8988T (cell line): ENCODE results near the gene TICAM2.

Experiments
- DNase-seq: peaks from one replicate; pipeline ENCODE4 v3.0.0; 2011

The TICAM2 gene

GRCh38 chr5:115530426-115530825 lies 71.9 kb downstream of the TICAM2 start:
- no peak for DNase-seq
